Kasumi-1 (cell line): ENCODE results near the gene IRF1.

Experiments used
- DNase-seq, 2 experiments: peaks; one replicate each; lab custom pipeline; 2025; lab: John Stamatoyannopoulos, UW

IRF1 gene

DNA sequence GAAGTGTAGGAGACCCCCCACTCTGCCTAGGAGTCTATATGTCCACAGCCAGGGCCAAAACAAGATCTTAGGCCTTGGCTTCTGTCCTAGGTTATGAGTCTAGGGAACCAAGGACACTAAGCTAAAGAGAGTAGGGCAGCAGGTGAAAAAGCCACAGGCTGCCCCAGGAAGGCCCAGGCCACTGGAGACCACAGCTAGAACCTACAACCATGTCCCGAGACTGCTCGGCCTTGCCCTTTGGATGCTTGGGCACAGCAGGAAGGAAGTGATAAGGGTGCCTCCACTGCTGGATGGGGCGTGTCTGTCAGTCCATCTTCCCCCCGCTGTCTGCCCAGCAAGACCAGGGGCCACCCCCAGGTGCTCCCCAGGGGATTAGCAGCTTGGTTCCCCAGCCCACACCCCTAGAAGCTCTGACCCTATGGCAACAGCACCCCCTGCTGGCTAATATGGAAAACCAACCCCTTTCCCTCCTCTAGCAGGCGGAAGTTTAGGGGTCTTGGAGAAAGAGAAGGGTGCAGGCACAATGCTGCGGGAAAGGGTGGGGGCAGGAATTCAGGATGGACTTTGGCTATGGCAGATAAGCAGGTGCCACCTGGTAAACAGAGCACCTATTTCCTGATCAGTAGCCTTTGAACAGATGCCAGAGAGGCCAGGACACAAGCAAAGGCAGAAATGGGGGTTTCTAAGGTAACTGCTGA, 10.5 kb upstream of the IRF1 start:
- peak; percentile 74 to 76 for DNase-seq

DNA sequence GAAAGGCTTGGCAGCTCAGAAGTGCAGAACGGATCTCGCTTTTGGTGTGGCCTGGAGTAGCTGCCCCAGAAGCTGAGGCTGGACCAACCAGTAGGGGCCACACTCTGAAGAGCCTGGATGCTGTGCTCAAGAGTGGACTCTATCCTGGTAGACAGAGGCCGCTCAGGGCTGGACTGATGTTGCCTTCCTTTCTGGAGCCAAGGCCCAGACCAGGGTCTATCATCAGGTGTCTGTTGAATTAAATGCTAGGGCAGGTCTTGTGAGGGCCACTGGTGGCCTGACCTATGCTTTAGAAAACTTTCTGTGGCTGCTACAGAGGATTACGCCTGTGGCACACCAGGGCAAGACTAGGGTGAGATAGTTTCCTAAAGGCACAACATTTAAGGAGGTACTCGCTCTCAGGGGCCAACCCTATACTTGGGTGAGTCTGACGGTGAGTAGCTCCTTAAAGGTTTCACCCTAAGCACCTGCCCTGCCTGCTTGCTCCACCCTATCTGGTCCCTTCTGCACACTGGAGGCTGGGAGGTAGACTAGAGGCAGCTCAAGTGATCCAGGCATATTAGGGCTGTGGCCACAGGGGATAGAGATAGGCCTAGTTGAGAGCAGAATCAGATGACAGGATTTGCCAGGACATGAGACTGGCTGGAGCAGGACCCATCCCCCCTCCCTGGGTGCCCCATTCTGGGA, 9.8 kb upstream of the IRF1 start:
- no peak for DNase-seq

DNA sequence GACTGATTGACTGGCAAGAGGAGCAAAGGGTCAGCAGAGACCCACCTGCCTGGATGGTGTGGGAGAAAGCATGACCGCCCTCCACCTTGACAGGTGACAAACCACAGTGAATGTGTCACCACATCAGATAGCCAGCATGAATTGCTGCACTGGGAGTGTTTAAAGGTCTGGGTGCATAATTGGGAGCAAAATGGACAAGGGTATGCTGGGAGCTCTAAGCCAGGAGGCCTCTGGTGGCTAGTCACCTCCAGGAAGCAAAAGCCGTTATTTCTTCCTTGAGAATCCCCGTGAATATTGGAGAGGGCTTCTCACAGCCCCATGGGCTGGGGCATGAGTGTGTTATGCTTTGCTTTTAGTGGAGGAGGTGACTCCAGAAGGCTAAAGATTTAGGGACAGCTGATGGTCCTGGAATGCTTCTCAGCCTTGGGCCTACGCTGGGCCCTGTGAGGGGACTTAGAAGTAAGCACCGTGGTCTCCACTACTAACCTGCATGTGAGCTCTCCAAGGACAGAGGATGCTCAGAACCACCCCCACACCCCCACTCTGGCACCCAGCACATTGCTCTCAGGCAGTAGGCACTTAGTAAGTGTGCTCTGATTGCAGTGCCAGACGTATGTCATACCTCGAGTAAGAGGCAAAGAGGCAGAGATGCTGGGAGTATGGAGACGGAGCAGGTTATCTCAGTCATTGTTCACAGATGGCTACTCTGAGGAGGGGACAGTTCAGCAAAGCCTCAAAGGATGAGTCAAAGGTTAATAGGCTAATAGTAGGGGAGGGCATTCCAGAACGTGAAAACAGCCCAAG, 9.1 kb upstream of the IRF1 start:
- DNase-seq: no peak

DNA sequence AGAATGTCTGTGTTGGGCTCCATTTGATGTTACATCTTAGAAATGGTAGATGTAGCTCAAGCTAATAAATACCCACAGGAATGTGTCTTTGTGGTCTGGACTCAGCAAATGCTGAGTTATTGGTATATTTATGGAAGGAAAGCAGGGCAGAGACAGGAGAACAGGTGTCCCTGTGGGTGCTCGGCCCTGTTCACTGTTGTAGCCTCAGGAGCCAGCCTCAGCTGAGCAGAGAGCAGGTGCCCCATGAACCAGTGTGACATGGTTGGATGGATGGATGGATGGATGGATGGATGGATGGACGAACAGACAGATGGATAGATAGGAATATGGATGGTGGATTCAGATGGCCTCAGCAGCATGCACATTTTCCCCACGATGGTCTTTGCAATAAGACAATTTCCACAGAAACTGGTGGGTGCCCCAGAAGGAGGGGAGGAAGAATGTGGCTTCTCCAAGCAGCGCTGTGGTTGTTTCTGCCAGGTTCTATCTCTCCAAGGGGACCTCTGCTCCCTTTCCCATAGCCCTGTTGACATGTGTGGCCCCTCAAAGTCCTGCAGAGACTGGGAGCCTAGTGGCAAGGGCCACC, 8.2 kb upstream of the IRF1 start:
- DNase-seq: no peak

DNA sequence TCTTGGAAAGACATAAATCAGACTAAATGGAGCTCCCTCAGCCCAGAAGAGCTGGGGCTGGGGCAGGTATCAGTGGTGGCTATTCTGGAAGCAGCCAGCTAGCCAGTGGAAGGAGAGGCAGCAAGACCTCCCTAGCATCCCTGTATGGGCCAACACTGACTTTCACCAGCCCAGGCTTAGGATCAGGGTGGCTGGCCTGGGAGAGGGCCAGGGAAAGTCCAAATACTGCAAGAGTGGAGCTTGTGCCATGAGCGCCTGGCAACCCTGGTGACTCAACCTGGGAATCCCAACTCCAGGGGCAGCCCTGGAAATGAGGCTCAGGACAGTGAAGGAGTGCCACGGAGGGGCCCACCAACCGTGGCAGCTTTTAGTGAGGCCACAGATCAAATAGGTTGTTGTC, 7.6 kb upstream of the IRF1 start:
- no peak for DNase-seq

DNA sequence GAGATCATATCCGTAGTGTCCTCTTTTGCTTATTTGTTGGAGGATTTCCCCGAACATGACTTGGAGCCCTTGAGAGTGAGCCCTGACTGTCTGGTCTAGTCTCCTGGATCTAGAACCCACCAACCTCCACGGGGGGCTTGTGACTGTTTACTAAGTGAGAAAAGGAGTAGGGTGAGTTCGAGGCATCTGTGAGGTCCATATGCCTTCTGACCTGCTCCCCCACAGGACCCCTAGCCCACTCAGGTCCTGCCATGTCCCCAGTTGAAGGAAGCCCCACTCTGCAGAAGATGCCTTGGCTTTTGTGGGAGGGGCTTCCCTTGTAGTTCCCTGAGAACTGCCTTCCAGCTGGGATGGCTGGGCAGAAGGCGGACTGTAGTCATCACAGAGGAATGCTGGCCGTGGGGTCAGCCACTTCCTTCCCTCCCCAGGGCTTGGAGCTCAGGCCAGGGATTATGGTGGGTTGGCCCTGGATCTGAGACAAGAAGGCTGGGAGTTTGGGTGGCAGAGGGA, 7.0 kb upstream of the IRF1 start:
- no peak for DNase-seq

DNA sequence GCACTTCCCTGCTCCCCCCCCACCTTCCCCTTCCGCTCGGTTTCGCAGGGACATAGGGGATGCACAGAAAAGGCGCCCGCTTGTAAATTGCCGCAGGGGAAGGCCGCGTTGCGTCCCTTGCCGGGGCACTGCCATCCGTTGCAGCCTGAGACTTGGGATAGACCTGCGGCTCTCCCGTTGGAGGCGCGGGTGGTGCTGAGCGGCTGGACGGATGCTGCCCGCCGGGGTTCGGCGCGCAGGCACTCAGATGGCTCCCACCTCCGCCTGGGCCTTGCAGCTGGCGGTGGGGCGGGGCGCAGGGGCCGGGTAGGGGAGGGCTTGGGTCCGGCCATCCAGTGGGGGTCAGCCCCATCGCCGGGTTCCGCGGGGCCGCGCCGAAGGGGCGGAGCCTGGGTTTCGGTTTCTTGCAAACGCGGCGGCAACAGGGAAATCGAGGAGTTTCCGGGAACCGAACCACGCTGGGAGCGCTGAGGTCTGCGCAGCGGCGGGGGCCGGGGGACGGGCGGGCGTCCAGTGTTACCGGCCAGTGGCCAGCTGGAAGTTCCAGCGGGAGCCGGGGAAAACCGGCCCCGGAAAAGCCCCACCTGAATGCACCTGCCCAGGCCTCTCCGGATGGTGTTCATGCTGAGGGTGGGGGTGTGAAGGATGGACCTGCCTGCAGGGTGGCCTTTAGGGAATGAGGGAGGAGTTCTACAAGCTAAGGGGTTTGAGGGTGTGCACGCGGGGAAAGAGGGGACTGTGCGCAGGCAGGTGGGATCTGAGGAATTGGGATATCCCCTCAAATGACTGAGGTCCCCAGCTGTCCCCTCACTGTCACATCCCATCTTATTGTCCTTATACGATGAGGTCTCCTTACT, 6.3 kb upstream of the IRF1 start:
- DNase-seq: peak; percentile 40

DNA sequence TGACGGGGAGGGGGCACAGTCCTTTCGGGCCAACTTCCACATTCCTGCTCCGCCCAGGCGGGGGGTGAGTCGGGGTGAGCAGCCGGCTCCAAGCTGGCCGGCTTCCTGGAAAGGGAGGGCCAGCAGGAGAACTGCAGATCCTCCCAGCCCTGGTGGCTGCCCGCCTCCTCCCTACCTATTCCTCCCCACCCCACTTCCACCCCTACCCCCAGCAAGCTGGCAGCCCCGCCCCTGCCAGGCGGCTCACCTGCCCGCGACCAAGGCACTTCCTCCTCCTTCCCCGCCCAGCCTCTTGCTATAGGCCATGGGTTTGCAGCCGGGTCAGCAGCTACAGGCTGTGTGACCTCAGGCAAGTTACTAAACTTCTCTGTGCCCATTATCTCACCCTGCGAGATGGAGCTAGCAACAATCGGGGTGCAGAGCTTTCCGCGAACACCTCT, 5.6 kb upstream of the IRF1 start:
- DNase-seq: peak; percentile 92 to 95

DNA sequence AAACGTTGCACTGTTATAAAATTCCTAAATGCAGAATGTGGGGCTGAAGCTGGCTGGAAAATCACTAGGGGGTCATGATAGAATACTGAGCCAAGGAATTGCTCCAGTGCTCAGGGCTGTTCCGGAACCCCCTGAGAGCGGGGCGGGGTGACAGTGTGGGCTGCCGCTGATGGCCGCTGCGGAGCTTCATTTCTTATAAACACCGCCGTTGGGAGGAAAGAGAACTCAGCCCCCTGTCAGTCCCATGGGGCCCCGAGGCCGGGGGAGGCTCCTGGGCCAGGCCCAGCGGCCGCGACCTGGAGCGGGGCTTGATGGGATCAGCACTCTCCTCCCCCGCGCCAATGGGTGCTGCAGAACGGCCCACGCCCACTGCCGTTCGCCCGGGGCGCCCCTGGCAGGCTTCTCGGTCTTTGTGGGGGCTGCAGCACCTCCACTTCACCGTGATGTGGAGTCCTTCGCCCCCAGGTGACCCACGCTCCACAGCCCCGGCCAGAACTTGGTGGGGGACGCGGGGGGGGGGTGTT, 5.2 kb upstream of the IRF1 start:
- peak; percentile 91 to 93 for DNase-seq

DNA sequence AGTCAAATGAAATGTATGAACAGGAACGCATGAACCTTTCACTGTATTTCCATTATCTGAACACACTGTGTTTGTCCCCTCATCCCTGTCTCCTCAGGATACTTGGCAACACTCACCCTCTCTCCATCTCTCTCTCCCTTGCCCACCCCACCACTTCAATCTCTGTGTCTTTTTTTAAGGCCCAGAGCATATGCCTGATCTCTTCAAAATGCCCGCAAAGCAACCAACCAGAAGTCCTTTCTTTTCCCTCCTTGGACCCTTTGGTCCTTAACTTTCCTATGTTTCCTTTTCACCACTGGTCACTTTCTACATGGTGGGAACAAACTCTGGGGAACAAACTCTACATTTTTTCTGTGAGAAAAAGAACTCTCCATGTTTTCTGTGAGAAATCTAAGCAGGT, 3.2 kb upstream of the IRF1 start:
- DNase-seq: no peak

DNA sequence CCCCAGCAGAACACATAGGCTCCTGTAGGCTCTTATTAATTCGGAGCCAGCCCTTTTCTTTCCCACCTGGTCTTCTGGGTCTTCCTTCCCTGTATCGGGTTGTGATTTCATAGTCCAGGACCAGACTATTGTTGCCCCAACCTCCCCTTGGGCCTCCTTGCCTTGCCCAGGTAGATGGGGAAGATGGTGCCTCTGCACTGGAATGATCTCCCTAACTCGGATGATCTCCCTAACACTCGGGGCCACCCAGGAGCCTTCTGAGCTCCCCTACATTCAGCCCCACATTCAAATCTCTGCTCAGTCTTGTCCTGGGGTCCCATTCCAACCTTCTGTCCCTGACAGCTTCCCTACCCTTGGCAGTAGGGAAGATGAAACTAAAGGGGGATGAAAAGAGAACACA, 2.7 kb upstream of the IRF1 start:
- no peak for DNase-seq

DNA sequence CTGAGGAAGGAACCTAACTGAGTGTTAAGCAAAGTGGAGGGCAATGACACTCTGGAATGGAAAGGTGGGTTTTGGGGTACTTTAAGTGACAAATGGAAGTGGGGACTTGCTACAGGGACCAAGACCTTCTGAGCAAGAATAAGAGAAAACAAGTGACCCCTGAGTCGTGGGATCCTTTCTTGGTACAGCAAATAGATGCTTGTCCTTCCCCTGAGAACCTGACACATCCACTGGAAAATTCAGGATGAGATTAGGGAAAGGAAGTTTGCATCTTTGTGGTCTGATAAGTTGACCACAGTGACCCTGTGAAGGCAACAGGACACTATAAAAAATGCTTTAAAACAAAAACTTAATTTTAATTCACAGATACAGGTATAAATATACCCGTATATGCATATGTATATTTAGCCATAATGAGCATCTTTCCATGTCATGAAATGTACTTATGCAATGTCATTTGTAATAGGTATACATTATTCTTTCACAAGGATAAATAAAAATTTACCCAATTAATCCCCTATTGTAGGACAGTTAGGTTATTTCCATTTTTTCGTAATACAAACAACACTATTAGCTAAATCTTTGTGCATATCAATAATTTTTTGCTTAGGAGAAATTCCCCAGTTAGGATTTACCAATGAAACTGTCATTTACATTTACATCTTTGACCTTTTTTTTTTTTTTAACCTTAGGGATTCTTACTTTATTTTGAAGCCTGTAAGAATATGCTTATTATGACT, 2.0 kb upstream of the IRF1 start:
- DNase-seq: no peak

DNA sequence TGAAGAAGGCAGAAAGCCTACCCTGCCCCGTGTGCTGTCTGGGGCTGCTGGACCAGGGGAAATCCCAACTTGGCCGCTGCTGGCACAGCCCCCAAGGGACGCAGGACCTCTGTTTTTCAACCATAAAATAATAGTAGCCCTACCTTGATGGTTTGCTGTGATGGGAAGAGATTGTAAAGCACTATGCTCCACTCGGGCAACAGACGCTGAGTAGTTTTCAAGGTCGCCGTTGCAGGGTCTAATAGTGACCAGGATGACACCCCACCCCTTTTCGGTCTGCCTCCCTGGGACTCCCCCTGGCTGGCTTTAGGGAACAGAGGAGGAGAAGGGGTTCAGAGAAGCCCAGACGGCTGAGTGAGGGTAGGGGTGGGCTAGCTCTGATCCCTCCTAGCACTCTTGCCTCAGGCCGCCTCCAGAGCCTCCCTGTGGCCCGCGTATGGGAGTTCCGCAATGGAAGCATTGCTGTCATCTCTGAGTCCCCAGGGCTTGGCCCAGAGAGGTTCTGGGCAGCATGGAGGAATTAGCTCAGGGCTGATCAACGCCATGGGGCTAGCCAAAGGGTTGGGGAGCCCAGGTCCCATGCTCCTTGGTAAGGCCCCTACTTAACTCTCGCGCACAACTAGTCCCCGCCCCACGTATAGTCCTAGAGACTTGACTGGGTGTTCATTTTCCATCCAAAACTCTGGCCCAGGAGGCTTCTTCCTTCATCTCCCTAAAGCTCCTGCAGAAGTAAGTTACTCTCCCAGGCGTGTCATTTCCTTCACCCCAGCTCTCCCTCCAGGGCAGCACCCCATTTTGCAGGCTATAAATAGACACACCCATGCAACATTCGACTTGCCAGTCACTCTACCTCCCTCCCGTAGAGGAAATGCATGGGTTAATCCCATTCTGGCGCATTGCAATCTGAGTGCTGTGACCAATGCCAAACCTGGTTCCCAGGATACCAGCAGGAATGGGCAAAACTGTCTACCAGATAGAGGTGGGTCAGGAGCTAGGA, 1.1 kb upstream of the IRF1 start:
- DNase-seq: no peak

DNA sequence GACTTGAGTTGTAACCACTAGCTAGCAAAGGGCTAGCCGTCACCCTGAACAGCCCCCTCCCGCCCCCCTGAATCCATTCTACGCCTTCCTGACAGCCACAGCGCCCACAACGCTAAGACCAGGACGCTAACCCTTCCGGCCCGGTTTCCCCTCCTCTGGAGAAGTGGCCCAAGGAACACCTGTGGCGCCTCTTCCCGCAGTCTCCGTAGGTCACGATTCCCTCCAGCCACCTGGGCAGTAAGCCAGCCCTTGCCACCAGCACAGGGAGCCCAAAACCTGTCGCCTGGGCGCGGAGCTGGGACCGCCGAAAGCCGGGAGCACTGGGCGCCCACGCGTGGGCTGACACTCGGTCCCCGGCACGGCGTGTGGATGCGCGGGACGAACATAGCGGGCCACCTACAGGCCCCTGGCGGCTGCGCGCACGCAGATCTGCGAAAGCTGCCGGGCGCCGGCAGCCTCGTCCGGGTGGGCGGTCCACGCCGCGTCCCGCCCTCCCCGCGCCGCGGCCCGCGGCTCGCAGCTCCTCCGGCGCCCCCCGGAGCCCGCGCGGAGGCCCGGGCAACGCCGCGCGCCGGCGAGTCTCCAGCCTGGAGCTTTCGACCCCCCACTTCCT, 596 bp downstream of the IRF1 start:
- DNase-seq: peak in 1 of 2 experiments; percentile 41

DNA sequence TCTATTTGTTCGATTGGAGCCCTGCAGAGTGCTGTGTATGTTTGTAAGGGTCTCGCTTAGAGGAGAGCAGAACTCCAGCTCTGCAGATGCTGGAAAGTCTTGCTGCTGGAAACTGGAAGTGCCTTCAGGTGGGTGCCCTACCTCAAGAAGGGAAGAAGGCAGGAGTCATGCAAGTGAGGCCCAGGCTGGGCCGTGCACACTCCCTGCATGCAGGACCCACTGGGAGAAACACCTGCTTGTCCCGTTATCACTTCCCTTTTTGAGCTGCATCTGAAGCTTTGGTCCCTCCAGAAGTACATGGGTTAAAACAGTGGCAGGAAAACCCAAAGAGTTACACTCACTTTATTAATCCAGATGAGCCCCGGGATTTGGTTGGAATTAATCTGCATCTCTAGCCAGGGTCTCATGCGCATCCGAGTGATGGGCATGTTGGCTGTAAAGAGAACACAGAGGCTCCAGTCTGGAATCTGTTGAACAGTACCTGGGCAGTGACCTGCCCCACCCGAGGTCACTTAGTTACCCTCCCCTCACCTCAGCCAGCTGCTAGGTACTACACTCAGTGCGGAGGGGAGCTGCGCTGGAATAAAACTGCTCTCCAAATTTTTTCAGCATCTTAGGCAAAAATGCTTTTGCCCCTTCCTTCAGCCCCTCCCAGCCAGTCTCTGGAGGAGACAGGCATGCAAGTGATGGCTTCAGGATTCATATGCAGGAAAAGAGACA, 1.4 kb downstream of the IRF1 start:
- DNase-seq: peak; percentile 13 to 23

DNA sequence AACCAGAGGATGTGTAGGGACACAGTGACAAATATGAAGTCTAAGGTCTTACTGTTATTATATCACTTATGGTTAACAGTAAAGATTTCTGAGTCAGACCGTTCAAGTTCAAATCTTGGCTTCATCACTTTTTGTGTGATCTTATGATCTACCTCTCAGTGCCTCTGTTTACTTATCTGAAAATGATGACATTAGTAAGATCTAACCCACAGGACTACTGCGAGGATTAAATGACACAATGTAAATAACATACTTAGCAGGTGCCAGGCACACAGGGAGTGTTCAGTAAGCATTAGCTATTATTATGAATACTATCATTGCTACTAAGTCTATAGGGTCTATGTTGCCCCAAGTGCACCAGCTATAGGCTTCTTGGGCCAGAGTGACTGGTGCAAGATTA, 2.0 kb downstream of the IRF1 start:
- no peak for DNase-seq

DNA sequence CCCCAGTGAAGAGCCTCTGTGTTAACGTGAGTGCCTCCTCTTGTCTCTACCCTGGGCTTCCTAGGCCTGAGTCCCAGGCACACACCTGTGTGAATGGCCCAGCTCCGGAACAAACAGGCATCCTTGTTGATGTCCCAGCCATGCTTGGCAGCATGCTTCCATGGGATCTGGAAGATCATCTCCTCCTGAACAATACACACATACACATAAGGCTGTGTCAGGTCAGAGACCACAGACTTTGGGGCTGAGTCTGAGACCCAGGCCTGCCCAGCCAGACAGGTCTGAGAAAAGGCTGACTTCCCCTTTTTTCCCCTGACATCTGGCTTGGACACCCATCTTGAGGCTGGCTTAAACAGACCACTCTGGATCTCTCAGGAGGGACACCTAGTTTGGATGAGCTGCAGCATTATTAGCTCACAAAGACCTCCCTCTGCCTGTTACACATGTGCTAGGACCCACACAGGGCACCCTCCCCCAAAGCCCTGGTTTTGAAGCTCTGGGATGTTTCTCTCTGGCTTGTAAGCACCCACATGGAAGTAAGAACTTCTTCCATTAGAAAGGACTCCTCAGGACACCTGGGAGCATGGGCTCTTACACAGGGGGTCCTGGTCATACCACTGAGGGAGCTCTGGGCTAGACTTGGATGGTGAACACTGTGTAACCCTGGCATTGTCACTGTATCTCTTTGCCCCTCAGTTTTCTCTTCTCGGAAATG, 2.6 kb downstream of the IRF1 start:
- peak; percentile 29 to 40 for DNase-seq

DNA sequence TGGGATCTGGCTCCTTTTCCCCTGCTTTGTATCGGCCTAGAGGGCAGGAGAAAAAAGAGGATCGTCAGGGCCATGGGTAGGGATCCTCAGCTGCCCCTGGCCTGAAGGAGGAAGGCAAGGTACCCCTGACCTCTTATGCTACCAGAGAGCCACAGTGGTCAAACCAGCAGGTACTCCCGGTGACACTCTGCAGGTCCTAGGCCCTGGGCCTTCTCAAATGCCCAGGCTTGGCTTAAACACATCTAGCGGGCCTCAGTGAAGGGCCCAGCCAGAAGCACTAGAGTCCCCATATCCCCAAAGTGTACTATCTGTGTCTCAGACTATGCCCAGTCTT, 3.5 kb downstream of the IRF1 start:
- DNase-seq: no peak
